Activated T-cell treated with anti-CD3 and anti-CD28 coated beads, Interleukin-2, amount 50 U/mL, for 48 hours (primary cell): ENCODE results near the gene PCDH15.
"Not testable (repeated sequence)": the region's sequence is repeated elsewhere in the genome, so short reads cannot be mapped to it uniquely, and the experiment has no call there.

ENCODE experiments used
- DNase-seq, 2 experiments: peaks; one replicate each; pipeline ENCODE4 v3.0.0-alpha.2; 2020

The PCDH15 gene

GRCh38 chr10:54531296-54531695 lies 269.7 kb downstream of the PCDH15 start:
- no peak for DNase-seq

DNA sequence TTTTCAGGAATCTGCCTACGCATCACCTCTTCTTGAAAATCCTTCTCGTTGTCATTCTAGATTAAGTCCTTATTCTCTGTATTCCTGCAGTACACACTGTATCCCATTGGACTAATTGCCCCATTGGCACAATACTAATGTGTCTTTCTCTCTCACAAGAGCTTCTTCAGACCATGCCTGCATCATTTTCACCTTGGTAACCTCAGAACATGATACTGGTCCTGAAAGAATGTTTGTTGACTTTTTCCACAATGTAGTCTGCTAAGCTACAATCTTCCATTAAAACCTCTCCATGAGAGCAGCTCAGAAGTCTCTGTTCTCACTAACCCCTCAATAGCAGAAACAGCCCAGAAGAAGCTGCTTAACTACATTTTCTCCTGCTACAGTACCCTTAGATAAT lies 270.7 kb downstream of the PCDH15 start:
- no peak for DNase-seq

GRCh38 chr10:54525816-54526215 lies 275.2 kb downstream of the PCDH15 start:
- DNase-seq = no peak

DNA sequence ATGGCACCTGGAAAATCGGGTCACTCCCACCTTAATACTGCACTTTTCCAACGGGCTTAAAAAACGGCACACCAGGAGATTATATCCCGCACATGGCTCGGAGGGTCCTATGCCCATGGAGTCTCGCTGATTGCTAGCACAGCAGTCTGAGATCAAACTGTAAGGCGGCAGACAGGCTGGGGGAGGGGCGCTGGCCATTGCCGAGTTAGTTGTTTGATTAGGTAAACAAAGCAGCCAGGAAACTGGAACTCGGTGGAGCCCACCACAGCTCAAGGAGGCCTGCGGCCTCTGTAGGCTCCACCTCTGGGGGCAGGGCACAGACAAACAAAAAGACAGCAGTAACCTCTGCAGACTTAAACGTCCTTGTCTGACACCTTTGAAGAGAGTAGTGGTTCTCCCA lies 285.8 kb downstream of the PCDH15 start:
- not testable (repeated sequence) for DNase-seq

- no peak for DNase-seq
Measured at GRCh38 chr10:54503863-54504262, 297.2 kb downstream of the PCDH15 start.

- DNase-seq = no peak
Measured at GRCh38 chr10:54501929-54502328, 299.1 kb downstream of the PCDH15 start.

- no peak for DNase-seq
Measured at GRCh38 chr10:54496852-54497251, 304.2 kb downstream of the PCDH15 start.

- DNase-seq = no peak
Measured at GRCh38 chr10:54487743-54488142, 313.3 kb downstream of the PCDH15 start.

DNA sequence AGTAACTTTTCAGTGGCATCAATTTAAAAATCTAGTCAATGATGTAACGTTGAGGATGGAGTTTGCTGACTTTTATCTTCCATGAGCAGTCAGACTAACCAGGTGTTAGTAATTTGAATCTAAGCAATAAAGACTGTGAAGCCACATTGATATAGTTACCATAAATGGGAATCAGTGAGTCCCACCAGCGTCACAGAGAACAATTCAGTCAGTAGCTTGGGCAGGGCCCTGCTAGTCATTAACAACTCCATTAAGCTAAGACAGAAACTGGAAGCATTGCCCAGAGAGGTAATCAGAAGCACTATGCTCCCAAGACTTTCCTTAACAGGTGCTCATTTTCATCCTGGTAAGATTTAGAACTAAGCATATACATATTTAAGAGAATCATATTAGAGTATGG lies 315.1 kb downstream of the PCDH15 start:
- DNase-seq = no peak

DNA sequence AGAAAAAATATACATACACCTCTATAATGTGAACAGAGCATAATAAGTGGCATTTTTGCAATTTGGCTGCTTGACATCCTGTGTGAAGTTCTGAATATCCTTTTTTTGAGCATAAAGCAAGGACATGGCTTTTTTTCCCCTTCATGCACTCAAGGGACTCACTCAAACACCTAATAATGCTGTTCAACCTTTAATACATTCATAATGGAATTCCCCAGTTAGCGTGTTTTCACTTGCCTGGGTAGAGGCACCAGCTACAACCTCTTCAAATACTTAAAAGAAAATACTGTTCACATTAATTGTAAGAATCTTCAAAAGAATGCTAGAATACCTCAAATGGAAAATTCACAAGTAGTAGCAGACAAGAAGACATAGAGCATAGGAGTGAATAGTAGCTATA lies 316.8 kb downstream of the PCDH15 start:
- no peak for DNase-seq

GRCh38 chr10:54478601-54479000 lies 322.4 kb downstream of the PCDH15 start:
- no peak for DNase-seq

GRCh38 chr10:54477738-54478137 lies 323.3 kb downstream of the PCDH15 start:
- no peak for DNase-seq

DNA sequence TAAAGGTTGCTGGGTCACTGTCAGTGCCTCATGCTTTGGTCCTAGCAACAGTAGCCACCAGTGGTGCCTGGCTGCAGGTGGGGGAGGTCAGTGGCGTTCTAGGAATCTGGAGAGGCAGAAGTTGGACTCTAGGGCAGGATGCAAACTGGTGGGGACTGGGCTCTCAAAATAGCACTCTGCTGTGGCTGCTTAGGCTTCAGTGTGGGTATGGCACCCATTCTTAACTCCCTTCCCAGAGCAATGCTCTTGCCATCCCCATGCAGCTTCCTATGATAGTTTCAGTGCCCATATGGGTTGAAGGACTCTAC lies 330.8 kb downstream of the PCDH15 start:
- no peak for DNase-seq

- DNase-seq = no peak
Measured at GRCh38 chr10:54469587-54470323, 331.3 kb downstream of the PCDH15 start.

- no peak for DNase-seq
Measured at GRCh38 chr10:54454271-54454670, 346.8 kb downstream of the PCDH15 start.

DNA sequence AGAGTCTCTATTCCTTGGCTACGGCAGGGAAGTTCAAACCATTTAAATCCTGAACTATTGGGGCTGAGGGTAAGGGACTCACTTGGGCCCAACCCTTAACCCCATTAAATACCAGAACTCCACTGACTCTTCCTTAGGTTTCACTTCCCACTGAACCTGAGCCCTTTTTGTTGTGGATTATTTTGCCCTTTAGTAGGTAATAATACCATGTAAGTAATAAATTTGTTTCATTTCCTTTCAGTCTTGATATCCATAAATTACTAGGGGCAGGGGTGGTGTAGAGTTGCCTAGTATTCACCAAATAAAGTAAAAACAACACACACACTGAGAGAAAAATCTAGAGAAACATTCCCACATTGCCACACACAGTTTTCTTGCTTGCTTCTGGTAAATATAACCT lies 352.0 kb downstream of the PCDH15 start:
- DNase-seq = no peak

- no peak for DNase-seq
Measured at GRCh38 chr10:54444170-54444569, 356.9 kb downstream of the PCDH15 start.

DNA sequence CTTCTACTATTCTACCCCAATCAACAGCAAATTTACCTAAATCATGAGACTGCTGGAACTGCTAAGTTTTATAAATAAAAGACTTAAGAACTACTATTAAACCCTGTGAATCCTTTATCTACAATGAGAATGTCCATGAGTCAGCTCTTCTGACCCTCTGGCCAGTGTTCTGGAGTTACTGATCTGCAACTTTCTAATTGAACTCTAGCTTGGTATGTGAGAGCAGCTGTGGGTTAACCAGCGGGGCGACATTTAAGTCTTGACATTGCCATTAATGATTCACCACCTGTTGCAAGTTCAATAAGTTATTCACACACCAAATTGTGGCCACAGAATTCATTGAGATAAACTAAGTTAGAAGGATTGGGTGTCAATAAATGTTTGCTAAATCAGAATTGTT lies 359.8 kb downstream of the PCDH15 start:
- DNase-seq = no peak

GRCh38 chr10:54434782-54435181 lies 366.2 kb downstream of the PCDH15 start:
- no peak for DNase-seq

GRCh38 chr10:54415483-54415882 lies 385.5 kb downstream of the PCDH15 start:
- DNase-seq = no peak

DNA sequence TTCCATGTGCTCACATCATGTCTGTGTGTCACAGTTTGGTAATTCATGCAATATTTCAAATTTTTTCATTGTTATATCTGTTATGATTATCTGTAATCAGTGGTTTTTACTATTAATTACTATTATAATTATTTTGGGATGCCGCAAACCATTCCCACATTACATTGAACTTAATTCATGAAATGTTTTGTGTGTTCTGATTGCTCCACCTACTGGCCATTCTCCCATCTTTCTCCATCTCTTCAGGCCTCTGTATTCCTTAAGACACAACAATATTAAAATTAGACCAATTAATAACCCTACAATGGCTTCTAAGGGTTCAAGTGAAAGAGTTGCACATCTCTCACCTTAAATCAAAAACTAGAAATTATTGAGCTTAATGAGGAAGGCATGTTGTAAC lies 398.5 kb downstream of the PCDH15 start:
- DNase-seq = no peak

DNA sequence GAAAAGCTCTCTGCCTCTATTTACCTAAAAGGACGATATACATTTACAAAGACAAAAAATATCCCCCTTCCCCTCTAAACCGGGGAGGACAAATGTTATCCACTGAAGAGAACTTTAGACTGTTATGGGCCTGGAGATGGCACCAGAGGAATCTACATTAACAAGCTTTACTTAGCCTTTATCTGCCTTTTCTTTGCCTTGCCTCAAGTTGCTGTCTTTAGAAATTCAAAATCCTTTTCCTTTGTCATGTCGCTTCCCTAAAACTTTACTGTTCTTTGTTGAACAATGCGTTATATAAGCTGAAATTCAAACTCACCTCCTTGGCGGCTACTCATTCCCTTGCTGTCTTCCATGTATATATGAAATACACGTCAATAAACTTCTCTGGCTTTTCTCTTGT lies 405.0 kb downstream of the PCDH15 start:
- no peak for DNase-seq

GRCh38 chr10:54394598-54394997 lies 406.4 kb downstream of the PCDH15 start:
- not testable (repeated sequence) for DNase-seq

- no peak for DNase-seq
Measured at GRCh38 chr10:54372179-54372578, 428.9 kb downstream of the PCDH15 start.

DNA sequence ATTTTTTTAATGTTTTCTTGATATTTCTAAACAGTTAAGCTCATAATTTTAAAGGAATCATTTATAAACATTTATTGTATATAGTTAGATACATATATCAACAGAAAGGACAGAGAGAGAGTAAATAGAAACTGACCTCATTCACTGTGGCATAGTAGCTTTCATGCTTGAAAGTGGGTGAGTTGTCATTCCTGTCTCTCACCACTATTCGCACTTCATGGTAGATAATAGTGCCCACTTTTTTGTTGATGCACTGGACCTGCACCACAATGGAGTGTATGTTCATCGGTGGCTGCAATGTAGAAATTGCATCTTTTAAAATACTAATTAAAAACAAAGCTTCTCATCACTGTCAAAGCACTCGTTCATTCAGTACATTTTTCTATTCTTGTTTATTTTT lies 432.0 kb downstream of the PCDH15 start:
- no peak for DNase-seq

- no peak for DNase-seq
Measured at GRCh38 chr10:54363390-54363789, 437.6 kb downstream of the PCDH15 start.
